AG08395 (cell line): ENCODE results near the gene KCNMA1.

Source experiments
- DNase-seq: peaks from one replicate; pipeline ENCODE4 v3.0.0; 2012; ENCODE audit warnings: mixed read lengths, low spot score

The KCNMA1 gene

DNA sequence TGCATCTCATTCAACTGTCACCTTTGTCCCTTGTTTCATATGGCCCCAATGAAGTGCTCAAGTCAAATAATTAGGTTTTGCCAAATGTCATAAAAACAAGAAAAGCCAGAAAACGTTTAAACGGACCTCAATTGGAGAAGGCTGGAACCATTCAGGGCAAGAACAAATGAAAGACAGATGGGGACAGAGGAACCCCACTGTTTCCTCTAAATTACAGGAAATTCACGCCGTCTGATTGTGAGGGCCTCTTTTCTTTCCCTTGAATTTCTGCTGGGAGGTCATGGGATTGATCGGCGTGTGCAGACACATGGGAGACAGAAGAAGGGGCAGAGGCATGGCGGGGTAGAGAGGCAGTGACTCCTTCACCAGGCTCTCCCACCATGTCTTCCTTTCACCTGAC is 656.4 kb downstream of the KCNMA1 start:
- DNase-seq = no peak

DNA sequence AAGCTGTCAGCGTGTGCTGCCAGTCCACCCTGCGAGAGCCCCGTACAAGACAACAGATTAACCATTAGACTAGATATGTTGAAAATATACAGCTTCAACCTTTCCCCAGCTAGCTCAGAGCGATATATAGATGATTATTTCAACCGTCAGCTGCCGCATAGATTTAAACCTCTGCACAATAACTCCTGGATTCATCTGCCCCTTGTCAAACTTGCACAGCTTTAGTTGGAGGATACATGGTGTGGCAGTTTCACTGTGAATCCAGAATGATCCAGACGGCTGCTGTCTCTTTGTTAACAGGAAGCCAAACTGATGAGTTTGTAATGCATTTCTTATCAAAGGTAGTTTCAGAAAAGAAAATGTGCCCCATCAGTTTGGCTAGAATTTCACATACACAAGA is 659.7 kb downstream of the KCNMA1 start:
- DNase-seq = no peak

GRCh38 chr10:76977046-76977445 is 660.6 kb downstream of the KCNMA1 start:
- no peak for DNase-seq

GRCh38 chr10:76976142-76976541 is 661.5 kb downstream of the KCNMA1 start:
- no peak for DNase-seq

- DNase-seq = no peak
These were observed 662.5 kb downstream of the KCNMA1 start for GRCh38 chr10:76975126-76975525.

- DNase-seq = peak; percentile 64
These were observed 663.5 kb downstream of the KCNMA1 start for GRCh38 chr10:76974017-76974691.

DNA sequence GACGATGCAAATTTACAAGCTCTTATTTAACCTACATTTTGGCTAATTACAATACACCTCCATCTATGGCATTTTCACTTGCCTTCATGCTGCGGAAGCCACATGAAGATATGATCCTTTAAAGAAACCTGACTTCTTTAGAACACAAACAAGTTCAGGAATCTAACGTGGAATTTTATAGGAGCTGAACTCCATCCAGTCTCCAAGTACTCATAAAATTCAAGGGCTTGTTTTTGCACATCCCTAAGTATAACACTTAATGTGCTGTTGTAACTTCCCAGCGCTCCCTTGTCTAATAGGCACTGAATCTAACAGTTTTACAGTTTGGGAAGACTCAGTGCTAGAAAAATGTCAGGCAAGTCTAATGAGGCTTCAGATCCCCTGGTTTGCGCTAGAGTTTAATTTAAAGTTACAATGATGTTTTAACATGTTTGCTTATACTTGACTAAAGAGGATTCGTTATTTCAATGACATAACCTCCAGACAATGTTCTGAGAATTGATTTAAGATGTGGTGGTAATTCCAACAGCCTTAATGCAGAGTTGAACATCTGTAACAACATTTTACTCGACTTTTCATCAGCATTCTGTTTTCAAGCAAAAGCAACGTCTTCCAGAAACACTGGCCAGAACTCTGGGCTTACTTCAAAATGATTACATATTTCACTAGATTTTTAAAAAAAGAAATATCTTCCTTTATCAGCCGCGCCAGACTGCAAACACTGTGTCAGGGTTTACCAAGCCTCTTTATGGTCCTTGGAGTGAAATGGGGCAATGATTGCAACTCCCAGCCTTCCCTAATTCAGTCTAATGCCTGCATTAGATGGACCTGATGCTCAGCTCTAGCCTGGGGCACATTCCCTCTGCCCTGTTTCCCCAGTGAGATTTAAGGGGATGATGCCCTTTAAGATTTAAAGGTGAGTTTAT is 664.3 kb downstream of the KCNMA1 start:
- no peak for DNase-seq

GRCh38 chr10:76972541-76972940 is 665.1 kb downstream of the KCNMA1 start:
- no peak for DNase-seq

DNA sequence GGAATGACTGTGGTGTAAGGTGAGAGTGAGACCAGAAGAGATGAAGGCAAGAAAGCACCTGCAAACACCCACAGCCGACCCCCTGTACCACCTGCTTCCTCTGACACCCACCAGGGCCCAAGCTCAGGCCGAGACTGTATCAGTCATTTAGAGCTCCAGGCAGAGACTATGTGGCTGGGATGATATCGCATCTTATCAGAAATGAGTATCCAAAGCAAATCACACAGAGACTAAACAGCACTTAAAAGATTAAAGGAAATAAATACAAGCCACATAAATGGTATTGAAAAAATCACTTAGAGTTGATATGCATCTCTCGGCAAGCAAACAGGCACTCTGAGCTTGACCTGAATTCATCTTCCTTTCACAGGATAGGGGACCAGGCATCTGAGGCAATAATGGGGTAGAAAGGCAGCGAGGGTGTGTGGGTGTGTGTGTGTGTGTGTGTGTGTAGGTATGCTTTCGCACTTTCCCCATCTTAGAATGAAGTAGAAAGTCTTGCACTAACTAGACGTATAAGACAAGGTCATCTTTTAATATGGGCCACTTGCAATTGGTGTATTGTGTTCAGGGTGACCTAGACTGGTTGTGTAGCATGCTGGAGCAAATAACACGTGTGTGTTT is 665.9 kb downstream of the KCNMA1 start:
- no peak for DNase-seq

GRCh38 chr10:76970711-76971519 is 666.7 kb downstream of the KCNMA1 start:
- peak; percentile 6 for DNase-seq

- no peak for DNase-seq
These were observed 668.2 kb downstream of the KCNMA1 start for GRCh38 chr10:76969366-76969948.

DNA sequence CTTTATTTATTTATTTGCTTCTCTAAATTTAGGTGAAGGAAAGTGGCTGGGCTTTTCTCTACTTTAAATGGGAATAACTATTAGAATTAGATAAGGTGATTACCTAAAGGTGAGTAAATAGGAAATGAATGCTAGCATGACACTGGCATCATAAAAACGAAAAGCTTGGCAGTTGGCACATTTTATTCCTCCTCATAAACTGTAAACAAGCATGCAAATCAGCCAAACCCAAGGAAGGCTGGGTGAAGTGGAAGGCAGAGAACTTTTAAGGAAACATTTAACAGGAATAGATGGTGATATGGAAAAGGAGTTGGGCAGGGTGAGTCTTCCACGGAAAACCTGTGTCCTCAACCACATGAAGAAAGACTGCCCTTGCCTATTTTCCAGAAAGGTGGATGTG is 669.1 kb downstream of the KCNMA1 start:
- no peak for DNase-seq

DNA sequence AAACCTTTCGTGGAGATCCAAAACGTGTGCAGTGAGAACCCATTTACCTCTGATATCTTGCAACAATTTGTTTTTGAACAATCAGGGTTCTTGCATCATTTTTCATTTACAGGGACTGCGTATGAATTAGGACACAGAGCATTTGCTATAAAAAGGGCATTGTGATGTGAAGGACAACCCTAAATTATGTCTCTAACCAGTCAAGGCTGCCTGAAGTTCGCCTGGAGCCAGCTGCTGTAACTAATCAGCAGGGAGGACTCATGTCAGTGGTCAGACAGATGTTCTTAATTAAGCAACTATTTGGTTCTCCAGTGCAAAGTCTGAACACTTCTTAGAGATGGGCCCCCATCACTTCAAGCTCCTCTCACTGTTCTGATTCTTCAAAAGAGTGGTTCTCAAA is 674.8 kb downstream of the KCNMA1 start:
- peak; percentile 74 for DNase-seq

- DNase-seq = no peak
These were observed 675.8 kb downstream of the KCNMA1 start for GRCh38 chr10:76961841-76962240.

DNA sequence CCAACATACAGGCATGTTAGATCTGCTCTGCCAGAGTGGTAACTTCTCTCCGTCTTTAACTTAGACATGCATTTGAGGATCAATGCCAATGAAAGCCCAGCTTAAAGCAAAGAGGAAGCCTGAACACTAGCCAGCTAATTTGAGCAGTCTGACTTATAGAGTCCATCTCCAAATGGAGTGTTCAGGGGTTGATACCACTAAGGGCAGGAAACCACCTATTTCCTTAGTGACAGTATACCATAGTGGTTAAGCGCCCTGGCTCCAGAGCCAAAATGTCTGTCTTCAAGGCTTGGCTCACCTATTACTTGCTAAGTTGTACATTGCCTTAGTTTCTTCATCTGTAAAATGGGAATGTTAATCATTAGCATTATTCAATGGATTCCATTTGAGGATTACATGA is 678.5 kb downstream of the KCNMA1 start:
- DNase-seq = no peak

GRCh38 chr10:76954838-76955237 is 682.8 kb downstream of the KCNMA1 start:
- DNase-seq = no peak

DNA sequence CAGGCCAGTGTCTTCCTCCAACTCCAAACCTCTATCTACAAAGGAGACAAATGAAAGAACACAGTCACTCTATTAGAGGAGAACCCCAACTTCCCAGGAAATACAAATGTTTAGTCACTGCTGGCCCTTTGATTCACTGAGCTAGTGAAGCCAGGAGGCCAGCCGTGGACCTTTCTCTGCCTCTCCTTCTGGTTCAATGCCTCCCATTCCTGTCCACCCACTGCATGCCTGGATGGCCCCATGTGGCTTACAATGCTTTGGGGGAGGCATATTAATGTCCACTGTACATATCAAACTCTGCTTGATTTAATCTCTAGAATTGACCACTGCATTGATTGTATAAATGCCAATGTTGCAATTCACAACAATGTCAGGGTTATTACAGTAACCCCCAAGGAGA is 687.3 kb downstream of the KCNMA1 start:
- DNase-seq = no peak

GRCh38 chr10:76946270-76946669 is 691.3 kb downstream of the KCNMA1 start:
- DNase-seq = peak; percentile 58

- DNase-seq = no peak
These were observed 692.4 kb downstream of the KCNMA1 start for GRCh38 chr10:76945166-76945565.

DNA sequence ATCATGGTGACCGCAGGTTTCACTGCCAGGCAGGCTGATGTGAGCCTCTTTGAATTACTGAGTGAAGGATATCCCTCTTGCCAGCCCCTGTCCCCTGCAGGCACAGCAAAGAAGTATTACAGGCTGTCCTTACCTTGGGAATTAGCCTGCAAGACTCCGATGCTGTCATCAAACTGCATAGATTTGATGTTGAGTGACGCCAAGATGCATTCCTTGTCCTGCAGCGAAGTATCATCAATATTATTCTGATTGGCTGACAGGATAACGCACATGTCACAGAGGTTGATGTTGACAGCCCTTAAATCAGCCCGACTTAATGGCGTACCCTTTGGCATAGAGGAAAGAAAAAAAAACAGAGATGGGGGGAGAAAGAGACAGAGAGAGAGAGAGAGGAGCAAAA is 693.0 kb downstream of the KCNMA1 start:
- DNase-seq = no peak

GRCh38 chr10:76942628-76943416 is 694.8 kb downstream of the KCNMA1 start:
- DNase-seq = no peak
